WTC11 (cell line): ENCODE results near the gene RD3L. TPM values are rescaled to one million over a fixed set of nuclear protein-coding genes. Genes with fewer than 3 reads are reported as not detected.
A peak's percentile ranks its signal among the peaks of the same experiment; 100 is the strongest.
"Not testable (repeated sequence)": the region's sequence is repeated elsewhere in the genome, so short reads cannot be mapped to it uniquely, and the experiment has no call there.

Experiments
- ATAC-seq: fragments of 200-7000 bp; cut with Tn5 transposase; 2 replicates; pipeline ENCODE4 v1.10.0; 2021; ENCODE audit warnings: mild to moderate bottlenecking, moderate library complexity
- CTCF ChIA-PET: fragments of 300-600 bp; sonication (Branson Sonifier 250); formaldehyde crosslinking; loops from one replicate; lab custom pipeline; 2021; ENCODE audit warnings: antibody characterized with exemption; lab: Charles Lee
- POLR2A ChIA-PET: fragments of 350-600 bp; sonication (Branson Sonifier 250); formaldehyde crosslinking; loops from one replicate; lab custom pipeline; 2021; ENCODE audit warnings: antibody characterized with exemption; lab: Charles Lee
- DNase-seq: peaks from one replicate; pipeline ENCODE4 v3.0.0; 2021; ENCODE audit warnings: low spot score
- H3K27ac Mint-ChIP-seq: 2 replicates; pipeline ENCODE4 v1.8.0; 2021; ENCODE audit warnings: mixed read lengths
- H3K27me3 Mint-ChIP-seq: 2 replicates; pipeline ENCODE4 v1.8.0; 2021; ENCODE audit warnings: low read depth, mild to moderate bottlenecking, moderate library complexity, mixed read lengths
- H3K36me3 Mint-ChIP-seq: 2 replicates; pipeline ENCODE4 v1.8.0; 2021; ENCODE audit warnings: mixed read lengths
- H3K4me1 Mint-ChIP-seq: 2 replicates; pipeline ENCODE4 v1.8.0; 2022; ENCODE audit warnings: mixed read lengths
- H3K4me3 Mint-ChIP-seq: 2 replicates; pipeline ENCODE4 v1.8.0; 2021; ENCODE audit warnings: mild to moderate bottlenecking, moderate library complexity, mixed read lengths
- H3K9me3 Mint-ChIP-seq: 2 replicates; pipeline ENCODE4 v1.8.0; 2021; ENCODE audit warnings: mixed read lengths
- ATF1 ChIP-seq: sonication (generic); formaldehyde crosslinking; IDR thresholded peaks from 2 replicates; pipeline ENCODE4 v1.8.1; 2023; ENCODE audit warnings: mild to moderate bottlenecking, moderate library complexity, missing genetic modification reagents
- E2F1 ChIP-seq: sonication (generic); formaldehyde crosslinking; IDR thresholded peaks from 2 replicates; pipeline ENCODE4 v1.8.0; 2022; ENCODE audit warnings: mild to moderate bottlenecking, missing genetic modification reagents
- GRHL2 ChIP-seq: fragments of 250-450 bp; sonication (Bioruptor Pico); IDR thresholded peaks from 2 replicates; pipeline ENCODE4 v1.8.0; 2022; ENCODE audit warnings: mild to moderate bottlenecking, moderate library complexity; ENCODE audit not compliant: insufficient replicate concordance, severe bottlenecking
- HMGA2 ChIP-seq: fragments of 250-450 bp; sonication (Bioruptor Pico); IDR thresholded peaks from 2 replicates; pipeline ENCODE4 v1.4.0; 2021; ENCODE audit warnings: mild to moderate bottlenecking, moderate library complexity
- IRF2 ChIP-seq: sonication (generic); formaldehyde crosslinking; IDR thresholded peaks from 2 replicates; pipeline ENCODE4 v1.8.0; 2022; ENCODE audit warnings: low read depth, missing genetic modification reagents, borderline replicate concordance
- MAX ChIP-seq: sonication (generic); formaldehyde crosslinking; IDR thresholded peaks from 2 replicates; pipeline ENCODE4 v1.8.0; 2022; ENCODE audit warnings: mild to moderate bottlenecking, missing genetic modification reagents
- NFATC4 ChIP-seq: fragments of 250-450 bp; sonication (Bioruptor Pico); IDR thresholded peaks from 2 replicates; pipeline ENCODE4 v1.9.0; 2021; ENCODE audit warnings: mild to moderate bottlenecking
- OVOL2 ChIP-seq: fragments of 250-450 bp; sonication (Bioruptor Pico); IDR thresholded peaks from 2 replicates; pipeline ENCODE4 v1.9.0; 2021; ENCODE audit warnings: mild to moderate bottlenecking, borderline replicate concordance
- RORB ChIP-seq: fragments of 250-450 bp; sonication (Bioruptor Pico); IDR thresholded peaks from 2 replicates; pipeline ENCODE4 v1.9.0; 2021; ENCODE audit warnings: mild to moderate bottlenecking
- ZNF263 ChIP-seq: sonication (generic); formaldehyde crosslinking; IDR thresholded peaks from 2 replicates; pipeline ENCODE4 v1.8.1; 2022; ENCODE audit warnings: low read depth, mild to moderate bottlenecking, moderate library complexity, missing genetic modification reagents
- ZNF317 ChIP-seq: sonication (generic); formaldehyde crosslinking; IDR thresholded peaks from 2 replicates; pipeline ENCODE4 v1.8.1; 2023; ENCODE audit warnings: low read depth, mild to moderate bottlenecking, moderate library complexity, missing genetic modification reagents, borderline replicate concordance
- ZNF416 ChIP-seq: fragments of 250-450 bp; sonication (Bioruptor Pico); IDR thresholded peaks from 2 replicates; pipeline ENCODE4 v1.9.0; 2021; ENCODE audit warnings: mild to moderate bottlenecking, inconsistent platforms
- total RNA-seq: library from RNA; stranded (reverse); gene quantifications from 3 replicates; pipeline ENCODE4 v1.2.3, GENCODE V29; 2021
- TF ChIP-seq, protein P1 (sequence below): sonication (generic); formaldehyde crosslinking; IDR thresholded peaks from 2 replicates; pipeline ENCODE4 v1.8.1; 2023; ENCODE audit warnings: mild to moderate bottlenecking, missing genetic modification reagents
- TF ChIP-seq, protein P2 (sequence below): fragments of 200-600 bp; IDR thresholded peaks from 2 replicates; pipeline ENCODE4 v1.8.0; 2022; ENCODE audit warnings: antibody characterized with exemption
- TF ChIP-seq, protein P3 (sequence below): sonication (generic); formaldehyde crosslinking; IDR thresholded peaks from 2 replicates; pipeline ENCODE4 v1.8.1; 2023; ENCODE audit warnings: mild to moderate bottlenecking, missing genetic modification reagents, moderate library complexity

RD3L gene
- total RNA-seq, 1 experiment from 2014 or later = not detected

GRCh38 chr14:103989034-103989433 is 46.7 kb upstream of the RD3L start:
- ChIA-PET CTCF (no interaction called here), POLR2A (no interaction called here)
- TF ChIP-seq ATF1 (CRISPR knock-in tag) (no peak), ZNF317 (CRISPR knock-in tag) (peak; percentile 97)
- Mint-ChIP-seq H3K27me3 (peaks cover 15% of the 10 kb centered on the region), H3K27ac (no peak overlapping the region), H3K4me1 (peaks cover 4% of the 10 kb centered on the region), H3K36me3 (peaks cover 30% of the 10 kb centered on the region), H3K4me3 (no peak overlapping the region), H3K9me3 (peaks cover 50% of the 10 kb centered on the region)
- DNase-seq = no peak
- no peak for ATAC-seq

DNA sequence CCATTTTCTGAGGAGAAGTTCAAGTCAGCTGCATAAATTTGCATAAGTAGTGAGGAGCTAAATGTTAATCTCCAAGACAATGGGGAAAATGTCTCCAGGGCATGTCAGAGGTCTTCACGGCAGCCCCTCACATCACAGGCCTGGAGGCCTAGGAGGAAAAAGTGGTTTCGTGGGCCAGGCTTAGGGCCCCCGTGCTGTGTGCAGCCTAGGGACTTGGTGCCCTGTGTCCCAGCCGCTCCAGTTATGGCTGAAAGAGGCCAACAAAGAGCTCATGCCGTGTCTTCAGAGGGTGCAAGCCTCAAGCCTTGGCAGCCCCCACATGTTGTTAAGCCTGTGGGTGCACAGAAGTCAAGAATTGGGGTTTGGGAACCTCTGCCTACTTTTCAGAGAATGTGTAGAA is 41.9 kb upstream of the RD3L start:
- H3K9me3 Mint-ChIP-seq = peaks cover 67% of the 10 kb centered on the region
- no peak overlapping the region for H3K4me3 Mint-ChIP-seq
- CTCF ChIA-PET = interaction anchor here (1.0 to 1.3 kb wide), 2 partner anchors 74 to 84 kb away, joined by 3 to 5 read pairs; no protein-coding TSS in a partner anchor
- TF ChIP-seq, protein P1, sequence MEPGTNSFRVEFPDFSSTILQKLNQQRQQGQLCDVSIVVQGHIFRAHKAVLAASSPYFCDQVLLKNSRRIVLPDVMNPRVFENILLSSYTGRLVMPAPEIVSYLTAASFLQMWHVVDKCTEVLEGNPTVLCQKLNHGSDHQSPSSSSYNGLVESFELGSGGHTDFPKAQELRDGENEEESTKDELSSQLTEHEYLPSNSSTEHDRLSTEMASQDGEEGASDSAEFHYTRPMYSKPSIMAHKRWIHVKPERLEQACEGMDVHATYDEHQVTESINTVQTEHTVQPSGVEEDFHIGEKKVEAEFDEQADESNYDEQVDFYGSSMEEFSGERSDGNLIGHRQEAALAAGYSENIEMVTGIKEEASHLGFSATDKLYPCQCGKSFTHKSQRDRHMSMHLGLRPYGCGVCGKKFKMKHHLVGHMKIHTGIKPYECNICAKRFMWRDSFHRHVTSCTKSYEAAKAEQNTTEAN (CRISPR knock-in tag) = no peak
- TF ChIP-seq IRF2 (CRISPR knock-in tag) (no peak), RORB (no peak), HMGA2 (CRISPR knock-in tag) (no peak), GRHL2 (CRISPR knock-in tag) (no peak), ZNF263 (no peak), OVOL2 (CRISPR knock-in tag) (no peak), E2F1 (CRISPR knock-in tag) (no peak), MAX (no peak), NFATC4 (no peak), ZNF416 (CRISPR knock-in tag) (no peak)
- TF ChIP-seq, protein P2, sequence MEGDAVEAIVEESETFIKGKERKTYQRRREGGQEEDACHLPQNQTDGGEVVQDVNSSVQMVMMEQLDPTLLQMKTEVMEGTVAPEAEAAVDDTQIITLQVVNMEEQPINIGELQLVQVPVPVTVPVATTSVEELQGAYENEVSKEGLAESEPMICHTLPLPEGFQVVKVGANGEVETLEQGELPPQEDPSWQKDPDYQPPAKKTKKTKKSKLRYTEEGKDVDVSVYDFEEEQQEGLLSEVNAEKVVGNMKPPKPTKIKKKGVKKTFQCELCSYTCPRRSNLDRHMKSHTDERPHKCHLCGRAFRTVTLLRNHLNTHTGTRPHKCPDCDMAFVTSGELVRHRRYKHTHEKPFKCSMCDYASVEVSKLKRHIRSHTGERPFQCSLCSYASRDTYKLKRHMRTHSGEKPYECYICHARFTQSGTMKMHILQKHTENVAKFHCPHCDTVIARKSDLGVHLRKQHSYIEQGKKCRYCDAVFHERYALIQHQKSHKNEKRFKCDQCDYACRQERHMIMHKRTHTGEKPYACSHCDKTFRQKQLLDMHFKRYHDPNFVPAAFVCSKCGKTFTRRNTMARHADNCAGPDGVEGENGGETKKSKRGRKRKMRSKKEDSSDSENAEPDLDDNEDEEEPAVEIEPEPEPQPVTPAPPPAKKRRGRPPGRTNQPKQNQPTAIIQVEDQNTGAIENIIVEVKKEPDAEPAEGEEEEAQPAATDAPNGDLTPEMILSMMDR = no peak
- TF ChIP-seq, protein P3, sequence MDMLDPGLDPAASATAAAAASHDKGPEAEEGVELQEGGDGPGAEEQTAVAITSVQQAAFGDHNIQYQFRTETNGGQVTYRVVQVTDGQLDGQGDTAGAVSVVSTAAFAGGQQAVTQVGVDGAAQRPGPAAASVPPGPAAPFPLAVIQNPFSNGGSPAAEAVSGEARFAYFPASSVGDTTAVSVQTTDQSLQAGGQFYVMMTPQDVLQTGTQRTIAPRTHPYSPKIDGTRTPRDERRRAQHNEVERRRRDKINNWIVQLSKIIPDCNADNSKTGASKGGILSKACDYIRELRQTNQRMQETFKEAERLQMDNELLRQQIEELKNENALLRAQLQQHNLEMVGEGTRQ (CRISPR knock-in tag) = no peak
- TF ChIP-seq, all 79 proteins: peak for 0
- Mint-ChIP-seq H3K36me3 (peaks cover 28% of the 10 kb centered on the region), H3K4me1 (no peaks in the 10 kb centered on the region), H3K27ac (no peak overlapping the region), H3K27me3 (peaks cover 20% of the 10 kb centered on the region)
- no peak for DNase-seq
- no peak for ATAC-seq
- POLR2A ChIA-PET = no interaction called here

DNA sequence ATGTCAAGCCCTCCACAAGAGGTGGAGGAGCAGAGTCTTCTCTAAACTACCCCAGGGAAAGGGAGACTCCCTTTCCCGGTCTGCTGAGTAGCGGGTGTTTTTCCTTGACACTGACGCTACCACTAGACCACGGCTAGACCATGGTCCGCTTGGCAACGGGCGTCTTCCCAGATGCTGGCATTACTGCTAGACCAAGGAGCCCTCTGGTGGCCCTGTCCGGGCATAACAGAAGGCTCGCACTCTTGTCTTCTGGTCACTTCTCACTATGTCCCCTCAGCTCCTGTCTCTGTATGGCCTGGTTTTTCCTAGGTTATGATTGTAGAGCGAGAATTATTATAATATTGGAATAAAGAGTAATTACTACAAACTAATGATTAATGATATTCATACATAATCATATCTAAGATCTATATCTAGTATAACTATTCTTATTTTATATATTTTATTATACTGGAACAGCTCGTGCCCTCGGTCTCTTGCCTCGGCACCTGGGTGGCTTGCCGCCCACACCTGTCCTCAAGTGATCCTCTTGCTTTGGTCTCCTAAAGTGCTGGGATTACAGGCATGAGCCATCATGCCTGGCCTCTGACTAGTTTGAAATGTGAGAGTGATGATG is 38.4 kb upstream of the RD3L start:
- CTCF ChIA-PET = interaction anchor here (1.1 to 3.5 kb wide), 7 partner anchors 19 to 210 kb away, joined by 3 to 30 read pairs (median 3); no protein-coding TSS in a partner anchor
- Mint-ChIP-seq H3K9me3 (peaks cover 46% of the 10 kb centered on the region), H3K36me3 (peaks cover 18% of the 10 kb centered on the region), H3K27me3 (peaks cover 13% of the 10 kb centered on the region)
- H3K4me3 Mint-ChIP-seq, ATAC-seq, H3K4me1 Mint-ChIP-seq, H3K27ac Mint-ChIP-seq, POLR2A ChIA-PET: not testable (repeated sequence)
- TF ChIP-seq, protein P2 = peak; percentile 44
- DNase-seq = peak; percentile 75
